HG03060 (cell line): Measurements from ENCODE around the gene PAK6.

Source experiments
- ATAC-seq: cut with Tn5 transposase; IDR thresholded peaks from one replicate; pipeline ENCODE4 v1.9.1; 2021; ENCODE audit warnings: low read depth, moderate number of reproducible peaks; ENCODE audit not compliant: unreplicated experiment

The PAK6 gene

GRCh38 chr15:40240619-40241221 is 1.9 kb downstream of the PAK6 start:
- ATAC-seq, result no peak

DNA sequence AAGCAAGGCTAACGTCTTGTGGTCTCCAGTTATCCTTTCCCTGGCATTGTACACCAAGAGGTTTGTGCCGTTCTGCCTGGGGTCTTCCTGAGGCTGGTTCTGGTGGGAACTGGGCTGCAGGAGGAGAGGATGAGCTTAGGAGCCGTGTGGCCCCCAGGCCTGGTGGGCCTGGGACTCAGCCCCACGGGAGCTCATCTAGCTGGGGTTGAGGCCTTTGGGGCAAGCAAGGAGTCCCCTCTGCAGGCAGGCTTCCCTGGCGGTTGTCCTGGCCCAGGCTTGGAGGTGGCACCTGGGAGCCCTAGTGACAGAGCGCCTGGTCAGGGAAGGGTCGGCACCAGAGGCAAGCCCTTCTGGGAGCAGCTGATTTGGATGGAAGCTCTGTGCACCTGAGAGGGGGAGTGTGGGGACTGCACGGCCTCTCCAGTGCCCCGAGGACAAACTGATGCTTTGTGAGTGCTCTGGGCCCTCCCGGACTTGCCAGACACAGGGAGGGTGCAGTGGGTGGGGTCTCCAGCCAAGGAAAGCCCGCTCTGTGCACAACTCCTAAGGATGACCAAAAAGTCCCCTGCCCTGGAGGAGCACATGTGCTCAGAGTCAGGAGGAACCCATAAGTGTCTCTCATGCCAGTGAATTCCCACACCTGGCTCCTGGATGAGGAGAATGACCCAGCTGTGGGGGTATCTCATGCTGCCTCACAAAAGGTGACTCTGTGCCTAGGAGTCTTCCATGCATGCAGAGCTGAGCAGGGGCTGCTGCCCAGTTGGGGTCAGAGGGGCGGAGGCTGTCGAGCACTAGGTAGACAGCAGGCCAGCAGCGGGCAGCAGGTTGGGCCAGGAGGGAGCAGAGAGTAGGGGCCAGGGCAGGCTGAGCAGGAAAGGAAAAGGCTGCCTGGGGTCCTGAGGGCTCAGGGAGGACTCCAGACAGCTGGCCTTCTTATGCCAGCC is 2.7 kb downstream of the PAK6 start:
- no peak for ATAC-seq

- ATAC-seq, result no peak
Observed at GRCh38 chr15:40242213-40242599, 3.3 kb downstream of the PAK6 start.

DNA sequence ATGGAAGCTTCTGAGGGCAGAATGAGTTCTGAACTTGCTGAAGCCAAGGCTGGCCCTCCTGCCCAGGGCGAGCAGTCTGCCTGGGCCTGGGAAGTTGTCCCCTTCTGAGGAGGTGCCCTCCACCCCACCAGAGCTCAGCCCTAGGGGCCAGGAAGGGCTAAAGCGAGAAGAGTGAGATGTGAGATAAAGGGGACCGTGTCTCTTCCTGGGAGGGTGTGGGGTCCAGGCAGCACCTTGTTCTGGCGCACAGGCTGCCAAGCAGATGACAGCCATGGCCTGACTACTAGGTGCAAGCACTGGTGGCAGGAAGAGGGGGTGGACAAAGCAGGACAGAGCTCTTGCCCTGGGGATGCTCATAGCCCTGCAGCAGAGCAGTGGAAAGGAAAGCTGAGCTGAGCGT is 3.7 kb downstream of the PAK6 start:
- no peak for ATAC-seq

DNA sequence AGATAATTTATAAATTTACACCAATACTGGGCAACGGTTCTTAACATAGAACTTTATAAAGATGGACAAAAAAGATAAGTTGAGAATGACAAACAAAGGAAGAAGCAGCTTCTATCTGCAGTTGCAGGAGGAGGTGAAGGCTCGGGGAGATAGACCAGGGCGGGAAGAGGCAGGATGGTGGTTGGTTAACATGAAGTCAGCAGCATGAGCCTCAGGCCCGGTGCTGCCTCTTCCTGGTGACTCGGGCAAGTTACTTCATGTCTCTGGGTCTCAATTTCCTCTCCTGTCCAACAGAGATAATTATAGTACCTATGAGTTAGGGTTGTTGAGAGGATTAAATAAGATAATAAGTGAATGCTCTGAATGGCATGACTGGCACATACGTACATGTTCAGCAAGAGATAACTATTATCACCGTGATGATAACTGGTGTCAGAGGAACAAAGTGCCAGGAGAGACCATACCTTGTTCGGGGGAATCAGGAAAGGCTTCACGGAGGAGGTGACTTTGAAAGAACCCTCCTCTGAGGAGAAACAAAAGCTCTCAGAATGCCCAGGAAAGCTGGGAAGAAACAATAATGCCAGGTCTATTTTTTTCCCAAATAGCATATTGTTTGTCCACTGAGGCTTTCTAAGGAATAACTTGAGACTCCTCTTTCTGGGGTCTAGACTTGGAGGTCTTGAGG is 4.4 kb downstream of the PAK6 start:
- no peak for ATAC-seq

- ATAC-seq, result no peak
Observed at GRCh38 chr15:40244961-40245523, 6.2 kb downstream of the PAK6 start.

DNA sequence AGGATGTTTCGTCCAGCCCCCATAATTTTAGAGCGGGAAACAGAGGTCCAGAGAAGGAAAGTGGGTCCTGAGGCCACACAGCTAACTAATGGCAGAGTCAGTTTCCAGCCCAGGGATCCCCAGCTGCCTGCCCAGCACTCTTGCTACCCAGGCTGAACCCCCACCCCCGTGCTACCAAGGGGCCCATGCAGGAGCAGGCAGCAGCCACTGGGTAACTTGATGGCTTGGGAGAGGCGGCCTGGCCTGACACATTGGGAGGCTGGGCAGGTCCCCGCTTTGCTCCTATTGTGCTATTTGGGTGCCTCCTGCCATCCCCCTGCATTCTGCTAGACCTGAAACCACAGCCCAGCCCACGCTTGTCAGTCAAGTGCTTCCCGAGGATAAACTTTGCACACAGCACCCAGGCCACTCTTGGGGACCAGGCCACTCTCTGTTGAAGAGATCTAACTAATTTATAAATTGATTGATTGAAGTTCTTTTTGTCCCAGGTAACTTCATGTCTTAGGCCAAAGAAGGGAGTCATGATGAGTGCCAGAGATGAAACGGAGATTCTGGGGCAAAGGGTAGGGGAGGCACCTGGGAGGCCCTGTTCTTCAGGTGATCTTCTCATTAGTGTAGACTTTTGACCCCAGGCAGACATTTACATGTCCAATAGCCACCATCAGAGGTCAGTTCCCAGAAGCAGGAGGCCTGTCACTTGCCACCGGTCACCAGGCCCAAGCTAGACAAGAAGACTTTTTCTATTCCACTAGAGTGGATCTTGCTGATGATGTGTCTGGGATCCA is 7.0 kb downstream of the PAK6 start:
- ATAC-seq, result no peak

GRCh38 chr15:40246496-40247280 is 7.8 kb downstream of the PAK6 start:
- ATAC-seq, result no peak

GRCh38 chr15:40247406-40247971 is 8.6 kb downstream of the PAK6 start:
- no peak for ATAC-seq

GRCh38 chr15:40248006-40248783 is 9.3 kb downstream of the PAK6 start:
- no peak for ATAC-seq

DNA sequence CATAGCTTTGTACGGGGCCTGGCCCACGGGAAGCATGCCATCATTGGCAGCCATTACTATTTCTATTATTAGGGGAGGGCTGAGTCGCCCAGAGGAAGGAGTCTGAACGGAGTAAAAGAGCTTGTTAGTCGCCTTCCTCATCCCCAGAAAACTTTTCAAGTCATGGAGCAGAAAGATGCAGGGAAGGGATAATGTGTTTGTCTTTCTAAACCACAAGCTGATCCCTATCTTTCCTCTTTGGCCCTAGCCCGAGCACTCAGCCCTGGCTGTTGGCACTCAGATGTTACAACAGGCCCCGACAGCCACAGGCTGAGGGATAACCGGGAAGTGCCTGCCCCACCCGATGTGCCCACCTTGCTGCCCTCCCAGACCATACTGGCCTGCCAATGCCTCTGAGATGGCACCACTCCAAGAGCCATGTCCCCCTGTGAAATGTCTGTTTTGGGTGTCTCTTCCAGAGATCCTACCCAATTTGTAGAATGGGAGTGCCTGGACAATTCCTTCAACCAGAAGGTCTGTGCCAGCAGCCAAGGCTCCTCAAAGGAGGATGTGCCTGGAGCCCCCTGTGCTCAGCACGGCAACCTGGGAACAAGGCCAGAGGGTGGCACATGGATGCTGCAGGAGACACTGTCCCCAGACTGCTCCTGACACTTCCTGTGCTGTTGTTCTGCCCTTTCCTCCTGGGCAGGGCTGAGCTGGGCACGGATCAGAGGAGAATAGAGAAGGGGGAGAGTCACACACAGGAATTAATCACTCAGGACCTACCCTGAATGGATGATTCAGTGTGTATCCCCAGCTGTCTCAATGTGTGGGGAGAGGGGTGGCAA is 10.8 kb downstream of the PAK6 start:
- ATAC-seq, result no peak

DNA sequence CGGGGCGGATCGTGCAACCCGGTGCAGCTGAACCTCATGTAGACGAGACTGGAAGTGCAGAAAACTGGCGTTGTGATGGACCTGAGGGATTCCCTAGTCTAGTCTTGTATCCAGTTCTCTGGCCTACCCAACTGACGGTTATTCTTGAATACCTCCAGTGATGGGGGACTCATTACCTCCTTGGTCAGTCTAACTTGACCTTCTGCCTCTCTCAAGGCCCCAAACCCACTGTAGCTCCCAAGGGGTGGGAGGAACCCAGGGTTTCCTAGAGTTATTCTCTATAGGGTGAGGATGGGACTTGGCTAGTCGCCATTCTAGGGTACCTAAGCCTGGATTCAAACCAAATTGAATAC is 11.4 kb downstream of the PAK6 start:
- no peak for ATAC-seq

DNA sequence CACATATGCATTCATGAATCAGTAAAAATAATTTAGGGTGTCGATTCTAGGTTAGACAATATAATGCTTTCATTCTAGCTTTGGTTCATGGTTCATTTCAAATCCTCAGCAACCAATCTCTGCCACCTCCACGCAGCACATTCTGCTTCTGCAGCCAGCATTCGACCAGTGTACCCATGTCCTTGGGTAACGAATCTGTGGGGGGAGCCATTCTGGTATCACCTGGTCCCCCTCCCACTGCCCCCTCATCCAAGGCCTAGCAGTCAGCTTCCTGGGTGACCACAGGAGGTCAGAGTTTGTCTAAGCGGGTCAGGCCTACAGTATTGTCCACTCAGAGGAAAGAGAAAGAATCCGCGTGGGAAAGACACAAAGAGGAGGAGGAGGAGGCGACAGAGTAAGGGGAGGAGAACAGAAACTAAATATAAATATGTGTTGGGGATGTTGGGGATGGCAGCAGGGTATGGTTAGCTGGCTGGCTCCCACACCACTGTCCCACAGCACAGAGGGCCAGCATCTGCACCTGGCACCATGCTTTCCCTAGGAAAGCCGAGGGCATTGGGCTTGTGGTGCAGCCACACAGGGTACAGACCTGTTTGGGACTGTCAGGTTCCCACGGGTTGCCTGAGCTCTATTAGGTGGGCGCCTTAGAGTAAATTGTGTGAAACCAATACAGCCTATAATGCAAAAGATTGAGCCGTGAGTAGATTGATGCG is 12.1 kb downstream of the PAK6 start:
- ATAC-seq, result no peak

DNA sequence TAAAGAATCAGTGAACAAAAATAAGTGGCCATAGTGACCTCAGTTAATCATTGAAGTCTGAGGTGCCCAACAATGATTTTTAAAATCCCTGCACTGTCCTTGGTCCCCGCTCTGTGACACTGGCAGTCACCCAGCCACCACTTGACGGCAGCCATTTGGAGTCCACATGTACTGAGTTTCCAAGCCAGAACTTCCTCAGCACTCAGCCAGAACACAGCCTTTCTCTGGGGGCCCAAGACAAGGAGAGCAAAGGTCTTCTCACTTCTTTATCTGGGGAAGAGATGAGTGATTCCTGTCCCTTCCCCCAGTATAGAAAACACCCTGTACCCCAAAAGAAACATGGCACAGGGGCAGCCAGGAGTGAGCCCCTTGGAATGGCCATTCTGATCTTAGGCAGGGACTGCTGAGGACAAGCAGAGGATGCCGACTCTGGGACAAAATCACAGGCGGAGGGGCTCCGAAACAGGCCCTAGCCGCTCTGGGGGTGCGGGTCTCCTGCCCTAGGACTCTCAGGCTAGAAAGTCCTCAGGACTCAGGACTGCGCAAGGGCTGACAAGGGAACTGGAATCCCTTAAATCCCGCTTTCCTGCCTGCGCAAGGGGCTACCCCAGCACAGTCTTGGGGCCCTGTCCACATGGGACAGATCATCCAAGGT is 12.8 kb downstream of the PAK6 start:
- no peak for ATAC-seq

- no peak for ATAC-seq
Observed at GRCh38 chr15:40252141-40252437, 13.2 kb downstream of the PAK6 start.

DNA sequence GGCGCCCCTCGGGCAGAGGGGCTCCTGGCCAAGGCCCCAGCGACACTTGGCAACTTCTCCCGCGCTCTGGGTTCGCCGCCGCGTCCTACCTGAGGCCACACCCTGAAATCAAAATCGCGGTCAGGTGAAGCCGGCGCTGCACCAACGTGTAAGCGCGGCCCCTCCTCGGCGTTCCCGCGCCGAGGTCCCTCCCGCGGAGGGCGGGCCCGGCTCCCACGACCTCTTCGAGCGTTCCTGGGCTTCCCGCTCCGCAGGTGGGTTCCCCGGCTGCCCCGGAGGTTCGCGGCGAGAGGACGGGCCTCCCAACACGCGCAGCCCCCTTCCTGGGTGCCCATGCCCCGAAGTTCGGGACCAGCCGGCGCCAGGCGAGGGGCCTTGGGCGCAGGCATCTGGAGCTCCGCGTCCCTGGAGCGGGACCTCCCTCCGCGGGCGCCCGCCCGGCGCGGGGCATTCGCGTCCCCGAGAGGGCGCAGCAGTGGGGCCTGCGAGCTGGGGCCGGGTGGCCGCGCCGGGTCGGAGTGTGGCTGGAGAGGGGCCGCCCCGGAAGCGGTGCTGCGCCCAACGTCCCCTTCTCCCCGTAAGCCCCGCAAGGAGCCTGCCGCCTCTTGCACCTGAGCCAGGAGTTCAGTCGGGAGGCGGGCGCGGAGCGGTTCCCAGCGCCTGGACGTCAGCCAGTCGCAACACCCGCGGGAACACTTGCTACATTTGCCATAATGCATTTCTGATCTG is 13.7 kb downstream of the PAK6 start:
- ATAC-seq, result no peak
